ENCODE data around the gene RGS7BP.

The RGS7BP gene

GRCh38 chr5:64518793-64519192 is 13.0 kb downstream of the RGS7BP start:
- no peak overlapping the region for H2AFZ ChIP-seq

DNA sequence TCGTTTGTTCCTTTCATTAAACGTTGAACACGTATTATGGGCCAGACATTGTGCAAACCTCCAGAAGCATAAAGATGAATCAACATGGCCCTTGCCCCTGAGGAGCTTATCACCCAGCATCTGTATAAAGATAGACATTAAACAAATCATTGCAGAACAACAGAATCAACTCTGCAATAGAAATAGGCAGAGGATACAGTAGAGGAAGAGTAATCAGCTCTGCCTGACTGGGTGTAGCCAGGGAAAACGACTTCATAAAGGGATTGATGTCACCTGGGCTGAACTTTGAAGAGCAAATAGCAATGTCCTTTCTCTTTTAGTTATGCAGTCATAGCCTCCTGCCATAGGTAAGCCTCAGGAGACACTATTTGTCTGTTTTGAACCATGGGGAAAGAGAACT is 13.4 kb downstream of the RGS7BP start:
- H3K4me1 ChIP-seq = no peaks in the 10 kb centered on the region

More at GRCh38 chr5:64518793-64519192, 13.0 kb downstream of the RGS7BP start:
- no peaks in the 10 kb centered on the region for H3K4me1 ChIP-seq
- no peak for TF ChIP-seq CTCF (IDR thresholded peaks at IDR 0.05)
- H3K4me2 ChIP-seq (ENCODE audit: low read length) = no peak overlapping the region
- no peaks in the 10 kb centered on the region for H3K36me3 ChIP-seq (ENCODE audit: control insufficient read depth, insufficient read depth, low read length)
- no peaks in the 10 kb centered on the region for H3K9me3 ChIP-seq (ENCODE audit: control insufficient read depth, low read length)
- no peak overlapping the region for H3K27ac ChIP-seq
- no peaks in the 10 kb centered on the region for H3K79me2 ChIP-seq
- H3K9ac ChIP-seq = no peak overlapping the region
- H3K27me3 ChIP-seq (ENCODE audit: control insufficient read depth, insufficient read depth, low read length) = no peaks in the 10 kb centered on the region
- no peak overlapping the region for H3K4me3 ChIP-seq (ENCODE audit: low read depth, low read length)

GRCh38 chr5:64526734-64527439 is 21.1 kb downstream of the RGS7BP start:
- Histone ChIP-seq H3K9me3 (ENCODE audit: control insufficient read depth, low read length) (no peaks in the 10 kb centered on the region), H3K27me3 (ENCODE audit: control insufficient read depth, insufficient read depth, low read length) (no peaks in the 10 kb centered on the region), H3K36me3 (ENCODE audit: control insufficient read depth, insufficient read depth, low read length) (no peaks in the 10 kb centered on the region), H3K4me1 (no peaks in the 10 kb centered on the region), H3K79me2 (no peaks in the 10 kb centered on the region), H3K27ac (no peak overlapping the region), H3K9ac (no peak overlapping the region), H2AFZ (no peak overlapping the region), H3K4me2 (ENCODE audit: low read length) (no peak overlapping the region), H3K4me3 (ENCODE audit: low read depth, low read length) (no peak overlapping the region)
- TF ChIP-seq CTCF (IDR thresholded peaks at IDR 0.05) = no peak

More for the DNA sequence above, 13.4 kb downstream of the RGS7BP start:
- H3K27me3 ChIP-seq (ENCODE audit: control insufficient read depth, insufficient read depth, low read length) = no peaks in the 10 kb centered on the region
- no peak overlapping the region for H3K27ac ChIP-seq
- H3K79me2 ChIP-seq = no peaks in the 10 kb centered on the region
- no peak overlapping the region for H3K4me3 ChIP-seq (ENCODE audit: low read depth, low read length)
- no peaks in the 10 kb centered on the region for H3K36me3 ChIP-seq (ENCODE audit: control insufficient read depth, insufficient read depth, low read length)
- H3K9me3 ChIP-seq (ENCODE audit: control insufficient read depth, low read length) = no peaks in the 10 kb centered on the region
- H2AFZ ChIP-seq = no peak overlapping the region
- H3K4me2 ChIP-seq (ENCODE audit: low read length) = no peak overlapping the region
- TF ChIP-seq CTCF (IDR thresholded peaks at IDR 0.05) = no peak
- H3K9ac ChIP-seq = no peak overlapping the region

GRCh38 chr5:64530076-64530475 is 24.3 kb downstream of the RGS7BP start:
- Histone ChIP-seq H3K36me3 (ENCODE audit: control insufficient read depth, insufficient read depth, low read length) (no peaks in the 10 kb centered on the region), H3K9ac (no peak overlapping the region), H2AFZ (no peak overlapping the region), H3K4me3 (ENCODE audit: low read depth, low read length) (no peak overlapping the region), H3K4me2 (ENCODE audit: low read length) (no peak overlapping the region), H3K27ac (no peak overlapping the region), H3K4me1 (no peaks in the 10 kb centered on the region), H3K9me3 (ENCODE audit: control insufficient read depth, low read length) (no peaks in the 10 kb centered on the region), H3K79me2 (no peaks in the 10 kb centered on the region), H3K27me3 (ENCODE audit: control insufficient read depth, insufficient read depth, low read length) (no peaks in the 10 kb centered on the region)
- TF ChIP-seq CTCF (IDR thresholded peaks at IDR 0.05) = no peak

DNA sequence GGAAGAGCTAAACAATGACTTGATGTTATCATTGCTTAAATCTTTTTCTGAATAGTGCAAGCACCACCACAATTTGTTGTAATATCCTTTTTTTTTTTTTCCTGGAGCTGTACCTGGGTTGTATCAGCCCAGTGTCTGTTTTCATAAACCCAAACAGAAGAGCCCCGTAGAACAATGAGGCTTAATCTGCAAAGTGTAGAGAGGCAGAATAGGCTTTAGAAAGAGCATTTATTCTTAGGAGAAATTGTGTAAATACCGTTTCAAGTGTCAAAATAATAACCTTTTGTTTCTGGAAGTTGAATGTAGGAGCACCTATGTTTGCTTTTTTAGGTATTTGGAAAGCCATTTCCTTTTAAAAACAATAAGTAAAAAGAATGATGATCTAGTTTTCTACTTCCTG is 26.4 kb downstream of the RGS7BP start:
- no peak for TF ChIP-seq CTCF (IDR thresholded peaks at IDR 0.05)
- no peaks in the 10 kb centered on the region for H3K36me3 ChIP-seq (ENCODE audit: control insufficient read depth, insufficient read depth, low read length)
- H3K4me1 ChIP-seq = no peaks in the 10 kb centered on the region
- H3K9me3 ChIP-seq (ENCODE audit: control insufficient read depth, low read length) = no peaks in the 10 kb centered on the region
- H3K4me2 ChIP-seq (ENCODE audit: low read length) = no peak overlapping the region
- H3K27ac ChIP-seq = no peak overlapping the region
- H2AFZ ChIP-seq = no peak overlapping the region
- no peak overlapping the region for H3K9ac ChIP-seq
- no peaks in the 10 kb centered on the region for H3K79me2 ChIP-seq
- H3K4me3 ChIP-seq (ENCODE audit: low read depth, low read length) = no peak overlapping the region
- H3K27me3 ChIP-seq (ENCODE audit: control insufficient read depth, insufficient read depth, low read length) = no peaks in the 10 kb centered on the region

Data from parathyroid adenoma (tissue), 2 donors.